Calu3 (cell line): ENCODE results near the gene ADGRG7. TPM values are rescaled to one million over a fixed set of nuclear protein-coding genes. Genes with fewer than 3 reads are reported as not detected.

Experiments used
- BruUV-seq: library from RNA; stranded (reverse); fragments of 400-500 nt; replicated peaks from 2 replicates; lab custom pipeline; 2021; lab: Mats Ljungman, UMichigan
- CTCF ChIA-PET: fragments of 300-600 bp; sonication (Branson Sonifier 250); formaldehyde crosslinking; loops from one replicate; lab custom pipeline; 2022; ENCODE audit warnings: antibody characterized with exemption; lab: Charles Lee
- DNase-seq: peaks from one replicate; pipeline ENCODE4 v3.0.0; 2022
- H3K27ac Mint-ChIP-seq: one replicate; pipeline ENCODE4 v1.8.0; 2022; ENCODE audit warnings: mixed read lengths; ENCODE audit not compliant: unreplicated experiment
- H3K27me3 Mint-ChIP-seq: one replicate; pipeline ENCODE4 v1.8.0; 2022; ENCODE audit warnings: mixed read lengths; ENCODE audit not compliant: unreplicated experiment
- H3K36me3 Mint-ChIP-seq: one replicate; pipeline ENCODE4 v1.8.0; 2022; ENCODE audit warnings: mild to moderate bottlenecking, moderate library complexity, mixed read lengths; ENCODE audit not compliant: insufficient read depth, unreplicated experiment
- H3K4me1 Mint-ChIP-seq: one replicate; pipeline ENCODE4 v1.8.0; 2022; ENCODE audit warnings: mild to moderate bottlenecking, low read depth, mixed read lengths; ENCODE audit not compliant: unreplicated experiment
- H3K4me3 Mint-ChIP-seq: one replicate; pipeline ENCODE4 v1.8.0; 2022; ENCODE audit warnings: mild to moderate bottlenecking, low read depth, moderate library complexity, mixed read lengths; ENCODE audit not compliant: unreplicated experiment
- H3K9me3 Mint-ChIP-seq: one replicate; pipeline ENCODE4 v1.8.0; 2022; ENCODE audit warnings: low read depth, mixed read lengths; ENCODE audit not compliant: unreplicated experiment
- CTCF ChIP-seq: fragments of 200-600 bp; IDR thresholded peaks from one replicate; pipeline ENCODE4 v1.8.0; 2022; ENCODE audit warnings: antibody characterized with exemption; ENCODE audit not compliant: unreplicated experiment
- intact Hi-C: fragments of 100-400 bp; cut with micrococcal nuclease; formaldehyde crosslinking; loops from one replicate; pipeline ENCODE4 v1.10.0; 2022; ENCODE audit not compliant: unreplicated experiment
- total RNA-seq: library from RNA; stranded (reverse); gene quantifications from 2 replicates; pipeline ENCODE4 v1.2.3, GENCODE V29; 2022

The ADGRG7 gene
- total RNA-seq, 1 experiment from 2014 or later: 1.2 TPM

GRCh38 chr3:100700708-100701107 lies 91.3 kb downstream of the ADGRG7 start:
- intact Hi-C loops: no loop called here
- H3K4me1 Mint-ChIP-seq: peaks cover 34% of the 10 kb centered on the region
- TF ChIP-seq CTCF: no peak
- no peak overlapping the region for H3K4me3 Mint-ChIP-seq
- CTCF ChIA-PET: interaction anchor here (0.6 kb wide), 1 partner anchor 27 kb away, joined by 4 read pairs; no protein-coding TSS in a partner anchor
- no peak overlapping the region for H3K27ac Mint-ChIP-seq
- no peaks in the 10 kb centered on the region for H3K27me3 Mint-ChIP-seq
- BruUV-seq: no TSS peak
- no peak for DNase-seq
- no peaks in the 10 kb centered on the region for H3K36me3 Mint-ChIP-seq
- no peaks in the 10 kb centered on the region for H3K9me3 Mint-ChIP-seq

DNA sequence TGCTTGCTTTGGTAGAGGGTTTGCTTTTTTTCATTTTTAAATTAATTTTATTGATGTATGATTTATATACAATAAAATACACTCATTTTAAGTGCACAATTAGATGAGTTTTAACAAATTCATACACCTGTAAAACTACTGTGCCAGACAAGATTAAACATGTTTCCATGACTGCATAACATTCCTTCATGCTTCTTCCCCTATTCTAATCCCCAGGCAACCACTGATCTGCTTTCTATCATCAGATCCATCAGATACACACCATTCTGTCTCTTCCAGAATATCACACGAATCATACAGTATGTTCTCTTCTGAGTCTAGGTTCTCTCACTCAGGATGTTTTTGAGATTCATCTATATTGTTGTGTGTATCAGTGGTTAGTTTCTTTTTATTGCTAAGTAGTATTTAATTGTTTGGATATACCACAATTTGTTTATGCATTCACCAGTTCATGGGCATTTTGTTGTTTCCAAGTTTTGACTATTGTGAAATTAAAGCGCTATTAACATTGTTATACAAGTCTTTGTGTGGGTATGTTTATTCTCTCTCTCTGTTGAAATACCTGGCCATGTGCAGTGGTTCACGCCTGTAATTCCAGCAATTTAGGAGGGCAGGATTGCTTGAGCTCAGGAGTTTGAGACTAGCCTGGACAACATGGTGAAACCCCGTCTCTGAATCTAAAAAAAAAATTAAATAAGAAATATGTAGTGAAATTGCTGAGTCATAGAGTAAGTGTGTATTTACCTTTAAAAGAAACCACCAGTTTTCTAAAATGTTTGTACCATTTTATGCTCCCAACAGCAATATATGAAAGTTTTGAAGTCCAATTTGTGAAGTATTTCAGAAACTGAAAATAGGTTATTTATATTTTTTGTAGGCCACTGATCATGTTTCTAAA lies 92.9 kb downstream of the ADGRG7 start:
- TF ChIP-seq CTCF: no peak
- H3K9me3 Mint-ChIP-seq: no peaks in the 10 kb centered on the region
- no peaks in the 10 kb centered on the region for H3K36me3 Mint-ChIP-seq
- no peak for DNase-seq
- no peak overlapping the region for H3K27ac Mint-ChIP-seq
- intact Hi-C loops: no loop called here
- H3K4me3 Mint-ChIP-seq: no peak overlapping the region
- H3K4me1 Mint-ChIP-seq: peaks cover 17% of the 10 kb centered on the region
- CTCF ChIA-PET: no interaction called here
- BruUV-seq: no TSS peak
- no peaks in the 10 kb centered on the region for H3K27me3 Mint-ChIP-seq

DNA sequence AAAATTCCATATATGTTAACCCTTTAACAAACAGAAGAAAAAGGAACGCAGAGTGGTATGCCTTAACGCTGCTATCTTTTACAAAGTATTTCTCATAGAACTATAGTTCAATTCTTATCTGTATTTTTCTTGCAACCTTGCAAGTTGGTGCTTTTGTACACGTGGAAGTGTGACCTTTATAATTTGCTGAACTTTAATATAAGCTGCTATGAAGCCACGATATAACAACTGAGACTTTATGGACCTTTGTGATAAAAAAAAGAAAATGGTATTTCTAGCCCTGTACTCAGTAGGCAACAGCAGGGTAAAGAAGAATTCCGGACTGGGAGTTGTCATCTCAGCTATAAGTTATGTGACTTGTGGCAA lies 93.6 kb downstream of the ADGRG7 start:
- Mint-ChIP-seq H3K27ac (no peak overlapping the region), H3K36me3 (no peaks in the 10 kb centered on the region), H3K27me3 (no peaks in the 10 kb centered on the region), H3K4me3 (no peak overlapping the region), H3K9me3 (no peaks in the 10 kb centered on the region), H3K4me1 (peaks cover 11% of the 10 kb centered on the region)
- no peak for DNase-seq
- BruUV-seq: no TSS peak
- CTCF ChIA-PET: no interaction called here
- intact Hi-C loops: no loop called here
- no peak for TF ChIP-seq CTCF

DNA sequence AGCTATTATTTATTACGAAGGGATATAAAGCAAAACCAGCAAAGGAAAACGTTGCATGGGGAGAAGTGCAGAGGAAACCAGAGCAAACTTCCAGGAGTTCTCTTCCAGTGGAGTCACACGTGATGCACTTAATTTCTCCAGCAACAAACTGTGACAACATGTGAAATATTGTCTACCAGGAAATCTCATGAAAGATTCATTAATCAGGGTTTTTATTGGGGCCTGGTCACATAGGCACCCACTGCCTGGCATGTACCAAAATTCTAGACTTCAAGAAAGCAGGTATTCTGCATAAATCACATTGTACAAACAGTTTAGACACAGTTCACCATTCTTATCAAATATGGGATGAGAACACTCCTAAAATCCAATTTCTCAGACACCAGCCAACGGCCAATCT lies 94.5 kb downstream of the ADGRG7 start:
- peaks cover 5% of the 10 kb centered on the region for H3K36me3 Mint-ChIP-seq
- intact Hi-C loops: no loop called here
- H3K4me3 Mint-ChIP-seq: no peak overlapping the region
- peaks cover 10% of the 10 kb centered on the region for H3K4me1 Mint-ChIP-seq
- CTCF ChIA-PET: interaction anchor here (0.7 kb wide), 1 partner anchor 42 kb away, joined by 3 read pairs; no protein-coding TSS in a partner anchor
- DNase-seq: no peak
- H3K27ac Mint-ChIP-seq: no peak overlapping the region
- no peaks in the 10 kb centered on the region for H3K27me3 Mint-ChIP-seq
- no peaks in the 10 kb centered on the region for H3K9me3 Mint-ChIP-seq
- TF ChIP-seq CTCF: no peak
- no TSS peak for BruUV-seq
